ENCODE results near the gene HOXC5. TPM values are rescaled to one million over a fixed set of nuclear protein-coding genes. Genes with fewer than 3 reads are reported as not detected.
"Not testable (repeated sequence)": the region's sequence is repeated elsewhere in the genome, so short reads cannot be mapped to it uniquely, and the experiment has no call there.

HOXC5 gene
- total RNA-seq, 1 donor from 2014 or later = not detected

- Mint-ChIP-seq H3K9me3 (no peaks in the 10 kb centered on the region), H3K4me1 (peaks cover 16% of the 10 kb centered on the region), H3K27me3 (peaks cover 83% of the 10 kb centered on the region), H3K27ac (no peak overlapping the region), H3K4me3 (peak overlapping the region; percentile 41), H3K36me3 (ENCODE audit: low read depth) (no peaks in the 10 kb centered on the region)
- intact Hi-C loops (cut with micrococcal nuclease) = loop anchor here (2.0 to 5.0 kb wide), 3 partner anchors 13 to 77 kb away; no protein-coding TSS in a partner anchor
- no peak for DNase-seq
These were observed 1.3 kb downstream of the HOXC5 start for GRCh38 chr12:54033980-54034784.

GRCh38 chr12:54034785-54035310 lies 2.0 kb downstream of the HOXC5 start:
- H3K36me3 Mint-ChIP-seq (ENCODE audit: low read depth) = no peaks in the 10 kb centered on the region
- H3K27ac Mint-ChIP-seq = peak overlapping the region; percentile 60
- H3K27me3 Mint-ChIP-seq = peaks cover 84% of the 10 kb centered on the region
- no peaks in the 10 kb centered on the region for H3K9me3 Mint-ChIP-seq
- peaks cover 12% of the 10 kb centered on the region for H3K4me1 Mint-ChIP-seq
- intact Hi-C loops (cut with micrococcal nuclease) = loop anchor here (5.0 kb wide), 2 partner anchors 38 to 78 kb away; no protein-coding TSS in a partner anchor
- H3K4me3 Mint-ChIP-seq = no peak overlapping the region
- DNase-seq = no peak

GRCh38 chr12:54035568-54036264 lies 2.9 kb downstream of the HOXC5 start:
- peaks cover 87% of the 10 kb centered on the region for H3K27me3 Mint-ChIP-seq
- DNase-seq = no peak
- H3K27ac Mint-ChIP-seq = no peak overlapping the region
- intact Hi-C loops (cut with micrococcal nuclease) = no loop called here
- H3K4me3 Mint-ChIP-seq = no peak overlapping the region
- H3K36me3 Mint-ChIP-seq (ENCODE audit: low read depth) = no peaks in the 10 kb centered on the region
- H3K9me3 Mint-ChIP-seq = no peaks in the 10 kb centered on the region
- H3K4me1 Mint-ChIP-seq = peaks cover 12% of the 10 kb centered on the region

GRCh38 chr12:54036620-54037359 lies 3.9 kb downstream of the HOXC5 start:
- Mint-ChIP-seq H3K27ac (no peak overlapping the region), H3K36me3 (ENCODE audit: low read depth) (no peaks in the 10 kb centered on the region), H3K9me3 (no peaks in the 10 kb centered on the region), H3K4me1 (peaks cover 12% of the 10 kb centered on the region), H3K27me3 (peaks cover 84% of the 10 kb centered on the region), H3K4me3 (no peak overlapping the region)
- intact Hi-C loops (cut with micrococcal nuclease) = no loop called here
- no peak for DNase-seq

- intact Hi-C loops (cut with micrococcal nuclease) = no loop called here
- Mint-ChIP-seq H3K27ac (no peak overlapping the region), H3K4me1 (peaks cover 11% of the 10 kb centered on the region), H3K9me3 (no peaks in the 10 kb centered on the region), H3K36me3 (ENCODE audit: low read depth) (no peaks in the 10 kb centered on the region), H3K4me3 (no peak overlapping the region), H3K27me3 (peaks cover 81% of the 10 kb centered on the region)
- DNase-seq = no peak
These were observed 4.8 kb downstream of the HOXC5 start for GRCh38 chr12:54037360-54038283.

GRCh38 chr12:54038284-54038870 lies 5.5 kb downstream of the HOXC5 start:
- no peak for DNase-seq
- Mint-ChIP-seq H3K9me3 (no peaks in the 10 kb centered on the region), H3K4me3 (no peak overlapping the region), H3K27me3 (peaks cover 80% of the 10 kb centered on the region), H3K36me3 (ENCODE audit: low read depth) (no peaks in the 10 kb centered on the region), H3K4me1 (peaks cover 6% of the 10 kb centered on the region), H3K27ac (no peak overlapping the region)
- intact Hi-C loops (cut with micrococcal nuclease) = no loop called here

GRCh38 chr12:54038871-54039414 lies 6.1 kb downstream of the HOXC5 start:
- no peaks in the 10 kb centered on the region for H3K36me3 Mint-ChIP-seq (ENCODE audit: low read depth)
- intact Hi-C loops (cut with micrococcal nuclease) = no loop called here
- H3K4me1 Mint-ChIP-seq = peaks cover 4% of the 10 kb centered on the region
- no peaks in the 10 kb centered on the region for H3K9me3 Mint-ChIP-seq
- H3K27me3 Mint-ChIP-seq = peaks cover 82% of the 10 kb centered on the region
- H3K4me3 Mint-ChIP-seq = no peak overlapping the region
- H3K27ac Mint-ChIP-seq = no peak overlapping the region
- DNase-seq = no peak

- no peak for DNase-seq
- peaks cover 7% of the 10 kb centered on the region for H3K4me1 Mint-ChIP-seq
- intact Hi-C loops (cut with micrococcal nuclease) = no loop called here
These were observed 6.7 kb downstream of the HOXC5 start for GRCh38 chr12:54039417-54040147.

GRCh38 chr12:54040148-54040494 lies 7.3 kb downstream of the HOXC5 start:
- intact Hi-C loops (cut with micrococcal nuclease) = no loop called here
- peaks cover 86% of the 10 kb centered on the region for H3K27me3 Mint-ChIP-seq
- H3K4me1 Mint-ChIP-seq = peaks cover 5% of the 10 kb centered on the region
- no peaks in the 10 kb centered on the region for H3K36me3 Mint-ChIP-seq (ENCODE audit: low read depth)
- no peaks in the 10 kb centered on the region for H3K9me3 Mint-ChIP-seq
- H3K4me3 Mint-ChIP-seq = no peak overlapping the region
- no peak overlapping the region for H3K27ac Mint-ChIP-seq
- no peak for DNase-seq

More at GRCh38 chr12:54039417-54040147, 6.7 kb downstream of the HOXC5 start:
- H3K36me3 Mint-ChIP-seq (ENCODE audit: low read depth) = no peaks in the 10 kb centered on the region
- H3K9me3 Mint-ChIP-seq = no peaks in the 10 kb centered on the region
- H3K27ac Mint-ChIP-seq = no peak overlapping the region
- H3K4me3 Mint-ChIP-seq = no peak overlapping the region
- H3K27me3 Mint-ChIP-seq = peaks cover 84% of the 10 kb centered on the region

GRCh38 chr12:54040648-54041047 lies 7.8 kb downstream of the HOXC5 start:
- Mint-ChIP-seq H3K36me3 (ENCODE audit: low read depth) (no peaks in the 10 kb centered on the region), H3K4me3 (no peak overlapping the region), H3K27ac (no peak overlapping the region), H3K9me3 (no peaks in the 10 kb centered on the region), H3K4me1 (peaks cover 5% of the 10 kb centered on the region), H3K27me3 (peaks cover 86% of the 10 kb centered on the region)
- intact Hi-C loops (cut with micrococcal nuclease) = no loop called here
- no peak for DNase-seq

GRCh38 chr12:54041097-54041690 lies 8.3 kb downstream of the HOXC5 start:
- H3K27ac Mint-ChIP-seq = no peak overlapping the region
- no peak overlapping the region for H3K4me3 Mint-ChIP-seq
- no peak for DNase-seq
- no peaks in the 10 kb centered on the region for H3K9me3 Mint-ChIP-seq
- H3K27me3 Mint-ChIP-seq = peaks cover 86% of the 10 kb centered on the region
- H3K4me1 Mint-ChIP-seq = peaks cover 5% of the 10 kb centered on the region
- intact Hi-C loops (cut with micrococcal nuclease) = no loop called here
- no peaks in the 10 kb centered on the region for H3K36me3 Mint-ChIP-seq (ENCODE audit: low read depth)

GRCh38 chr12:54042033-54042432 lies 9.2 kb downstream of the HOXC5 start:
- H3K36me3 Mint-ChIP-seq (ENCODE audit: low read depth); H3K9me3 Mint-ChIP-seq; intact Hi-C loops (cut with micrococcal nuclease); H3K27ac Mint-ChIP-seq; H3K4me1 Mint-ChIP-seq; H3K4me3 Mint-ChIP-seq; DNase-seq: not testable (repeated sequence)
- H3K27me3 Mint-ChIP-seq = peaks cover 89% of the 10 kb centered on the region
